ENCODE measurements around the gene SV2A.

SV2A gene

GRCh38 chr1:149927563-149928400, 10.1 kb upstream of the SV2A start, which contains the start of gene SF3B4:
Gene SF3B4, minus strand, starts transcription at chr1:149927803. Its CDS starts 44 bp downstream, at chr1:149927759.
- TF ChIP-seq, protein P1, sequence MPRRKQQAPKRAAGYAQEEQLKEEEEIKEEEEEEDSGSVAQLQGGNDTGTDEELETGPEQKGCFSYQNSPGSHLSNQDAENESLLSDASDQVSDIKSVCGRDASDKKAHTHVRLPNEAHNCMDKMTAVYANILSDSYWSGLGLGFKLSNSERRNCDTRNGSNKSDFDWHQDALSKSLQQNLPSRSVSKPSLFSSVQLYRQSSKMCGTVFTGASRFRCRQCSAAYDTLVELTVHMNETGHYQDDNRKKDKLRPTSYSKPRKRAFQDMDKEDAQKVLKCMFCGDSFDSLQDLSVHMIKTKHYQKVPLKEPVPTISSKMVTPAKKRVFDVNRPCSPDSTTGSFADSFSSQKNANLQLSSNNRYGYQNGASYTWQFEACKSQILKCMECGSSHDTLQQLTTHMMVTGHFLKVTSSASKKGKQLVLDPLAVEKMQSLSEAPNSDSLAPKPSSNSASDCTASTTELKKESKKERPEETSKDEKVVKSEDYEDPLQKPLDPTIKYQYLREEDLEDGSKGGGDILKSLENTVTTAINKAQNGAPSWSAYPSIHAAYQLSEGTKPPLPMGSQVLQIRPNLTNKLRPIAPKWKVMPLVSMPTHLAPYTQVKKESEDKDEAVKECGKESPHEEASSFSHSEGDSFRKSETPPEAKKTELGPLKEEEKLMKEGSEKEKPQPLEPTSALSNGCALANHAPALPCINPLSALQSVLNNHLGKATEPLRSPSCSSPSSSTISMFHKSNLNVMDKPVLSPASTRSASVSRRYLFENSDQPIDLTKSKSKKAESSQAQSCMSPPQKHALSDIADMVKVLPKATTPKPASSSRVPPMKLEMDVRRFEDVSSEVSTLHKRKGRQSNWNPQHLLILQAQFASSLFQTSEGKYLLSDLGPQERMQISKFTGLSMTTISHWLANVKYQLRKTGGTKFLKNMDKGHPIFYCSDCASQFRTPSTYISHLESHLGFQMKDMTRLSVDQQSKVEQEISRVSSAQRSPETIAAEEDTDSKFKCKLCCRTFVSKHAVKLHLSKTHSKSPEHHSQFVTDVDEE (CRISPR knock-in tag; IDR thresholded peaks at IDR 0.05), result no peak
- TF ChIP-seq, protein P2, sequence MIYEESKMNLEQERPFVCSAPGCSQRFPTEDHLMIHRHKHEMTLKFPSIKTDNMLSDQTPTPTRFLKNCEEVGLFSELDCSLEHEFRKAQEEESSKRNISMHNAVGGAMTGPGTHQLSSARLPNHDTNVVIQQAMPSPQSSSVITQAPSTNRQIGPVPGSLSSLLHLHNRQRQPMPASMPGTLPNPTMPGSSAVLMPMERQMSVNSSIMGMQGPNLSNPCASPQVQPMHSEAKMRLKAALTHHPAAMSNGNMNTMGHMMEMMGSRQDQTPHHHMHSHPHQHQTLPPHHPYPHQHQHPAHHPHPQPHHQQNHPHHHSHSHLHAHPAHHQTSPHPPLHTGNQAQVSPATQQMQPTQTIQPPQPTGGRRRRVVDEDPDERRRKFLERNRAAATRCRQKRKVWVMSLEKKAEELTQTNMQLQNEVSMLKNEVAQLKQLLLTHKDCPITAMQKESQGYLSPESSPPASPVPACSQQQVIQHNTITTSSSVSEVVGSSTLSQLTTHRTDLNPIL (CRISPR knock-in tag; IDR thresholded peaks at IDR 0.05; ENCODE audit: low read depth), result no peak
- no peak for TF ChIP-seq CSDC2 (CRISPR knock-in tag; IDR thresholded peaks at IDR 0.05)
- TF ChIP-seq PPARA (CRISPR knock-in tag; IDR thresholded peaks at IDR 0.05; ENCODE audit: borderline replicate concordance), result no peak
- TF ChIP-seq ZNF565 (CRISPR knock-in tag; conservative IDR thresholded peaks at IDR 0.05; ENCODE audit: low read depth), result no peak
- no peak for TF ChIP-seq ZNF8 (CRISPR knock-in tag; IDR thresholded peaks at IDR 0.05)
- TF ChIP-seq BACH2 (CRISPR knock-in tag; IDR thresholded peaks at IDR 0.05; ENCODE audit: borderline replicate concordance), result no peak
- no peak for TF ChIP-seq TOX (CRISPR knock-in tag; IDR thresholded peaks at IDR 0.05; ENCODE audit: borderline replicate concordance)
- TF ChIP-seq, protein P3, sequence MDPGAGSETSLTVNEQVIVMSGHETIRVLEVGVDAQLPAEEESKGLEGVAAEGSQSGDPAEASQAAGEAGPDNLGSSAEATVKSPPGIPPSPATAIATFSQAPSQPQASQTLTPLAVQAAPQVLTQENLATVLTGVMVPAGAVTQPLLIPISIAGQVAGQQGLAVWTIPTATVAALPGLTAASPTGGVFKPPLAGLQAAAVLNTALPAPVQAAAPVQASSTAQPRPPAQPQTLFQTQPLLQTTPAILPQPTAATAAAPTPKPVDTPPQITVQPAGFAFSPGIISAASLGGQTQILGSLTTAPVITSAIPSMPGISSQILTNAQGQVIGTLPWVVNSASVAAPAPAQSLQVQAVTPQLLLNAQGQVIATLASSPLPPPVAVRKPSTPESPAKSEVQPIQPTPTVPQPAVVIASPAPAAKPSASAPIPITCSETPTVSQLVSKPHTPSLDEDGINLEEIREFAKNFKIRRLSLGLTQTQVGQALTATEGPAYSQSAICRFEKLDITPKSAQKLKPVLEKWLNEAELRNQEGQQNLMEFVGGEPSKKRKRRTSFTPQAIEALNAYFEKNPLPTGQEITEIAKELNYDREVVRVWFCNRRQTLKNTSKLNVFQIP (CRISPR knock-in tag; IDR thresholded peaks at IDR 0.05; ENCODE audit: borderline replicate concordance, low read depth), result no peak
- no peak for TF ChIP-seq ZNF70 (CRISPR knock-in tag; IDR thresholded peaks at IDR 0.05)
- no peak for TF ChIP-seq RARB (CRISPR knock-in tag; IDR thresholded peaks at IDR 0.05)
- TF ChIP-seq ZFP3 (CRISPR knock-in tag; IDR thresholded peaks at IDR 0.05), result no peak
- no peak for TF ChIP-seq GLIS3 (CRISPR knock-in tag; IDR thresholded peaks at IDR 0.05)
- TF ChIP-seq CSRNP3 (CRISPR knock-in tag; IDR thresholded peaks at IDR 0.05), result no peak
- no peak for TF ChIP-seq ZFP30 (CRISPR knock-in tag; IDR thresholded peaks at IDR 0.05)
- no peak for TF ChIP-seq ZC3H10 (CRISPR knock-in tag; IDR thresholded peaks at IDR 0.05)
- peak; percentile 99 for ATAC-seq

DNA sequence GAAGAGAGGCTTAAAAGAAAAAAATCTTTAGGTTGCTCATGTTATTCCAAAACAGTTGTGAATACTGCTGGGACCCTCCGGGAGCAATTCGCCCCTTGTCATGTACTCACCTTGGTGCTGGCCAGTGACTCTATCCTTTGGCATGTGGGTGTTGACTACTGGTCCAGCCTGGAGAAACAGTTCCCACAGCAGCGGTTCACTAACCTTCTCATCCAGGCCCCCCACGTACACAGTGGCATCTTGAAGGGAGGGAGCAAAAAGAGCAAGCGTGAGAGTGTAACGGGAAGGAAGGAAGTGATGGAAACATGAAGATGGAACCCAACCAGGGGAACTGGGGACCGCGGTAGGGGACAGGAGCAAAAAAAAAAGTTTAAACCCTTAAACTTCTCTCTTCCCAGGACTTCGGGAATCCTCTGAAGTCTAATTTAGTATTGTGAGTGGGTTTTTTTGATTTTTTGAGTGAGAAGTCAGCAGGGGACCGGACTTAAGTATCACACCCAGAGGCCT, 9.5 kb upstream of the SV2A start:
- TF ChIP-seq ZFP3 (CRISPR knock-in tag; IDR thresholded peaks at IDR 0.05) (no peak), BACH2 (CRISPR knock-in tag; IDR thresholded peaks at IDR 0.05; ENCODE audit: borderline replicate concordance) (no peak)
- peak; percentile 3 for ATAC-seq

DNA sequence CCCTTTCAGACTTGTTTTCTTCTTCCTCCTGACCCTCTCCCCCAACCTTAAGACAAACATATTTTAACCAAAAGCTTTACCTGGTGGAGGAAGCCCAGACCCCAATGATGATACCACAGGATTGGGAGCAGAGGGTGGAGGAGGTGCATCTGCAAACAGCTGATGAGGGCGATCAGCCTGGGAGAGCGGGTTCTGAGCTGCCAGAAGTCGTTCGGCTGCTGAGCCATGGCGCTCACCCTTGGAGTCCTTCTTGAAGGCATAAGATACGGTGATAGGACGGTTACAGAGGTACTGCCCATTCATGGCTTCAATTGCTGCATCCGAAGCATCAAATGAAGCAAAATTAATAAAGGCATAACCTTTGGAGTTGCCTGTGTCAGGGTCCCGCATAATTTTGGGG, 8.7 kb upstream of the SV2A start:
- no peak for ATAC-seq
- TF ChIP-seq PATZ1 (CRISPR knock-in tag; IDR thresholded peaks at IDR 0.05; ENCODE audit: borderline replicate concordance) (no peak), ZNF70 (CRISPR knock-in tag; IDR thresholded peaks at IDR 0.05) (no peak), ZNF8 (CRISPR knock-in tag; IDR thresholded peaks at IDR 0.05) (no peak), CSRNP3 (CRISPR knock-in tag; IDR thresholded peaks at IDR 0.05) (no peak), GLIS3 (CRISPR knock-in tag; IDR thresholded peaks at IDR 0.05) (no peak), BACH2 (CRISPR knock-in tag; IDR thresholded peaks at IDR 0.05; ENCODE audit: borderline replicate concordance) (no peak), TOX (CRISPR knock-in tag; IDR thresholded peaks at IDR 0.05; ENCODE audit: borderline replicate concordance) (no peak), ZFP3 (CRISPR knock-in tag; IDR thresholded peaks at IDR 0.05) (no peak)
- TF ChIP-seq, protein P1 (CRISPR knock-in tag; IDR thresholded peaks at IDR 0.05), result no peak
